Pancreas (tissue), 10 donors: Measurements from ENCODE around the gene BAIAP3. TPM values are rescaled to one million over a fixed set of nuclear protein-coding genes. Genes with fewer than 3 reads are reported as not detected.

Source experiments
- ATAC-seq, 4 donors: fragments of 200-7000 bp; cut with Tn5 transposase; one replicate each; pipeline versions ENCODE4 v1.8.0 to v1.9.1; 2020; ENCODE audit warnings: mild to moderate bottlenecking in 4 of 4, moderate library complexity in 4 of 4
- DNase-seq, 6 donors: peaks; one replicate each; pipeline ENCODE4 v3.0.0-alpha.2; 2020
- FAIRE-seq: peaks from 2 replicates; lab custom pipeline; 2012; peaks lifted over from hg19 to GRCh38; lab: Jason Lieb, UNC
- H3K27ac ChIP-seq, 4 donors: fragments of 200-600 bp; sonication (generic); 1 replicate in 3 of 4; 2 replicates in 1 of 4; pipeline versions ENCODE4 v1.5.0 to v1.8.0; 2020
- H3K27me3 ChIP-seq, 4 donors: fragments of 200-600 bp; one replicate each; pipeline ENCODE4 v1.8.0; 2021
- H3K36me3 ChIP-seq, 3 donors: fragments of 200-600 bp; sonication (generic) in 1 of 3; one replicate each; pipeline versions ENCODE4 v1.5.0 to v1.8.0; 2020 to 2021
- H3K4me1 ChIP-seq, 3 donors: fragments of 200-600 bp; one replicate each; pipeline ENCODE4 v1.8.0; 2021
- H3K4me3 ChIP-seq, 4 donors: fragments of 200-600 bp; sonication (generic) in 2 of 4; one replicate each; pipeline versions ENCODE4 v1.5.0 to v1.8.0; 2020 to 2021
- H3K9me3 ChIP-seq, 4 donors: fragments of 200-600 bp; one replicate each; pipeline ENCODE4 v1.8.0; 2021
- CTCF ChIP-seq, 4 donors: fragments of 200-600 bp; sonication (generic) in 3 of 4; IDR thresholded peaks; one replicate each; pipeline versions ENCODE4 v1.5.0 to v1.8.0; 2021; ENCODE audit warnings: antibody characterized with exemption in 4 of 4
- WGBS, 2 donors: extraction: QIAGEN DNeasy Blood & Tissue Kit; methylation state at CpG; one replicate each; pipeline ENCODE4 v1.1.7; 2013; 5-methylcytosine and 5-hydroxymethylcytosine counted together
- intact Hi-C, 3 donors: fragments of 100-400 bp; cut with DNase I; formaldehyde crosslinking; loops; one replicate each; pipeline versions ENCODE4 v1.11.1 to v1.14.2; 2022
- polyA plus RNA-seq, 2 donors: library from polyadenylated mRNA; stranded (reverse); fragments of 200-250 nt; gene quantifications; one replicate each; pipeline ENCODE4 v1.2.3, GENCODE V29; 2013
- total RNA-seq, 6 donors: library from RNA; stranded (reverse); fragmentation: NEBNext Ultra II Directional in 4 of 6; extraction: Animal tissue kit (Norgen Biotek cat#: 25700) in 4 of 6; gene quantifications; one replicate each; pipeline versions ENCODE4 v1.2.1 to v1.2.4, GENCODE V29; 2021 to 2023
- donor health status: healthy with polysubstance abuse.
- donor health status: DM: no; HTN: no; CAD: no; lungs with moderate emphysema.
- donor health status: DM: no; HTN: no; CAD: no.
- donor health status: control.
- donor health status: control.
- donor health status: Bipolar disorder and iron deficiency.
- donor health status: DM: yes; HTN: yes; CAD: no.
- donor health status: DM: no; HTN: no; CAD: no.
- donor health status: DM: no; HTN: no; CAD: no.
- donor health status: DM: yes; HTN: yes; CAD: no.

BAIAP3 gene
- total and polyA plus RNA-seq, 8 donors: 2.1 to 110 (median 12.6) TPM

GRCh38 chr16:1347286-1347855 is 13.9 kb downstream of the BAIAP3 start:
- no peak for FAIRE-seq
- Histone ChIP-seq H3K27me3 (no peaks in the 10 kb centered on the region), H3K9me3 (no peaks in the 10 kb centered on the region), H3K36me3 (peaks cover 0 to 13% (median 0%) of the 10 kb centered on the region in 3 donors), H3K4me3 (no peak overlapping the region), H3K4me1 (peaks cover 9 to 17% (median 9%) of the 10 kb centered on the region in 3 donors), H3K27ac (no peak overlapping the region)
- ATAC-seq: no peak
- intact Hi-C loops: no loop called here
- TF ChIP-seq CTCF (IDR thresholded peaks at IDR 0.05): no peak
- DNase-seq: peak in 2 of 6 donors; percentile 14 to 73
- WGBS, 2 donors: 82 to 87% methylated on average over 31 of the region's 31 CpGs

- ATAC-seq: no peak
- H3K27ac ChIP-seq: no peak overlapping the region
- WGBS, 2 donors: 92 to 93% methylated on average over 29 of the region's 29 CpGs
- no peak overlapping the region for H3K4me3 ChIP-seq
- FAIRE-seq: no peak
- H3K9me3 ChIP-seq: no peaks in the 10 kb centered on the region
- peaks cover 10 to 23% (median 15%) of the 10 kb centered on the region in 3 donors for H3K4me1 ChIP-seq
- intact Hi-C loops: no loop called here
- TF ChIP-seq CTCF (IDR thresholded peaks at IDR 0.05): no peak
- H3K27me3 ChIP-seq: no peaks in the 10 kb centered on the region
- peaks cover 0 to 13% (median 0%) of the 10 kb centered on the region in 3 donors for H3K36me3 ChIP-seq
- DNase-seq: peak in 1 of 6 donors; percentile 45
These were observed 14.5 kb downstream of the BAIAP3 start for GRCh38 chr16:1347962-1348361.

GRCh38 chr16:1348441-1348840 is 15.0 kb downstream of the BAIAP3 start:
- peak in 2 of 6 donors; percentile 30 to 67 for DNase-seq
- H3K27me3 ChIP-seq: no peaks in the 10 kb centered on the region
- peaks cover 13 to 24% (median 13%) of the 10 kb centered on the region in 3 donors for H3K4me1 ChIP-seq
- WGBS, 2 donors: 93% methylated on average over 15 of the region's 15 CpGs
- H3K27ac ChIP-seq: no peak overlapping the region
- peaks cover 0 to 13% (median 0%) of the 10 kb centered on the region in 3 donors for H3K36me3 ChIP-seq
- ATAC-seq: no peak
- intact Hi-C loops: no loop called here
- TF ChIP-seq CTCF (IDR thresholded peaks at IDR 0.05): no peak
- FAIRE-seq: no peak
- H3K9me3 ChIP-seq: no peaks in the 10 kb centered on the region
- H3K4me3 ChIP-seq: no peak overlapping the region

- no peak for ATAC-seq
- TF ChIP-seq CTCF (IDR thresholded peaks at IDR 0.05): no peak
- no peak for FAIRE-seq
- intact Hi-C loops: no loop called here
- Histone ChIP-seq H3K4me1 (peaks cover 10 to 21% (median 13%) of the 10 kb centered on the region in 3 donors), H3K27ac (no peak overlapping the region), H3K36me3 (peaks cover 0 to 13% (median 0%) of the 10 kb centered on the region in 3 donors), H3K9me3 (no peaks in the 10 kb centered on the region), H3K4me3 (no peak overlapping the region), H3K27me3 (no peaks in the 10 kb centered on the region)
- 82 to 84% methylated on average over 14 of the region's 14 CpGs for WGBS, 2 donors
- DNase-seq: peak in 2 of 6 donors; percentile 38 to 79
These were observed 15.5 kb downstream of the BAIAP3 start for GRCh38 chr16:1348926-1349325.

- DNase-seq (peak in 2 of 6 donors; percentile 22 to 68), ATAC-seq (no peak), FAIRE-seq (no peak)
- H3K27me3 ChIP-seq: no peaks in the 10 kb centered on the region
- H3K4me3 ChIP-seq: no peak overlapping the region
- H3K36me3 ChIP-seq: peaks cover 0 to 13% (median 0%) of the 10 kb centered on the region in 3 donors
- no peaks in the 10 kb centered on the region for H3K9me3 ChIP-seq
- TF ChIP-seq CTCF (IDR thresholded peaks at IDR 0.05): no peak
- WGBS, 2 donors: 84 to 87% methylated on average over 16 of the region's 16 CpGs
- intact Hi-C loops: no loop called here
- peaks cover 10 to 21% (median 13%) of the 10 kb centered on the region in 3 donors for H3K4me1 ChIP-seq
- no peak overlapping the region for H3K27ac ChIP-seq
These were observed 15.9 kb downstream of the BAIAP3 start for GRCh38 chr16:1349351-1349750.
